ENCODE results near the gene FASTK.

GRCh38 chr7:151076863-151077704 lies 3.5 kb downstream of the FASTK start:
- no peak; the same call in 1 of the 2 replicates for TF ChIP-seq CTCF (conservative IDR thresholded peaks at IDR 0.05)
- TF ChIP-seq ZFX (IDR thresholded peaks at IDR 0.05): no peak
